K562 (cell line): Measurements from ENCODE around the gene PRR35. TPM values are rescaled to one million over a fixed set of nuclear protein-coding genes. Genes with fewer than 3 reads are reported as not detected.

Source experiments
- CTBP1 ChIP-seq: fragments of 450-650 bp; IDR thresholded peaks from 2 replicates; pipeline ENCODE4 v1.6.1; 2016; ENCODE audit warnings: borderline replicate concordance
- ELF1 ChIP-seq: fragments of 200-800 bp; sonication (Bioruptor generic); IDR thresholded peaks from 2 replicates; pipeline ENCODE4 v1.6.1; 2016; ENCODE audit warnings: missing genetic modification characterization, missing compliant biosample characterization
- ESRRA ChIP-seq: fragments of 450-650 bp; IDR thresholded peaks from 2 replicates; pipeline ENCODE4 v1.6.1; 2014; ENCODE audit warnings: low read depth, mild to moderate bottlenecking, moderate library complexity, borderline replicate concordance
- HDAC8 ChIP-seq: fragments of 450-650 bp; IDR thresholded peaks from 2 replicates; pipeline ENCODE4 v1.6.1; 2016; ENCODE audit warnings: mild to moderate bottlenecking, missing genetic modification characterization, moderate library complexity, missing compliant biosample characterization
- MEF2A ChIP-seq: IDR thresholded peaks from 2 replicates; pipeline ENCODE4 v1.6.1; 2011; ENCODE audit warnings: low read depth, mild to moderate bottlenecking, low read length, moderate library complexity; ENCODE audit not compliant: control insufficient read depth
- MEF2D ChIP-seq: conservative IDR thresholded peaks from 2 replicates; pipeline ENCODE4 v1.6.1; 2016; ENCODE audit warnings: low read depth, missing genetic modification characterization, missing compliant biosample characterization
- NR2C2 ChIP-seq, 2 experiments: fragments of 200-800 bp in 1 of 2; sonication (Bioruptor generic) in 1 of 2; sonication (generic) in 1 of 2; formaldehyde crosslinking in 1 of 2; IDR thresholded peaks; 2 replicates each; pipeline versions ENCODE4 v1.6.1 to v1.8.0; 2016 to 2022; ENCODE audit warnings: mild to moderate bottlenecking in 1 of 2, missing compliant biosample characterization in 1 of 2, missing genetic modification characterization in 1 of 2, missing genetic modification reagents in 1 of 2
- POLR2A ChIP-seq: fragments of 450-650 bp; conservative IDR thresholded peaks from 2 replicates; pipeline ENCODE4 v1.6.1; 2016
- POLR2AphosphoS5 ChIP-seq: IDR thresholded peaks from 2 replicates; pipeline ENCODE4 v1.6.1; 2011; ENCODE audit warnings: mild to moderate bottlenecking, low read depth, low read length, moderate library complexity; ENCODE audit not compliant: control insufficient read depth, insufficient read depth
- RBFOX2 ChIP-seq: fragments of 200-400 bp; formaldehyde crosslinking; IDR thresholded peaks from 2 replicates; pipeline ENCODE4 v1.6.1; 2017; ENCODE audit warnings: low read depth, mild to moderate bottlenecking, low read length, moderate library complexity
- RNF219 ChIP-seq: fragments of 250-450 bp; sonication (Bioruptor Pico); IDR thresholded peaks from 2 replicates; pipeline ENCODE4 v1.5.0; 2022; ENCODE audit warnings: mild to moderate bottlenecking
- TCF7L2 ChIP-seq: fragments of 150-350 bp; IDR thresholded peaks from 2 replicates; pipeline ENCODE4 v1.6.1; 2016; ENCODE audit warnings: low read depth, mild to moderate bottlenecking, low read length, moderate library complexity
- TRIM28 ChIP-seq: fragments of 450-650 bp; IDR thresholded peaks from 2 replicates; pipeline ENCODE4 v1.6.1; 2017
- ZEB2 ChIP-seq: fragments of 450-650 bp; IDR thresholded peaks from 2 replicates; pipeline ENCODE4 v1.6.1; 2016
- ZNF184 ChIP-seq: sonication (generic); formaldehyde crosslinking; IDR thresholded peaks from 2 replicates; pipeline ENCODE4 v1.5.0; 2020; ENCODE audit warnings: missing genetic modification reagents
- ZNF586 ChIP-seq: fragments of 450-650 bp; formaldehyde crosslinking; conservative IDR thresholded peaks from 2 replicates; pipeline ENCODE4 v1.4.0; 2020; ENCODE audit warnings: mild to moderate bottlenecking, moderate library complexity
- polyA plus RNA-seq, 8 experiments: library from polyadenylated mRNA; depleted of rRNA in 4 of 8; stranded (reverse) in 5 of 8; unstranded in 3 of 8; fragments of >200 nt; fragmentation: Nextera tagmentation in 2 of 8; fragmentation: Illumina TruSeq in 1 of 8; extraction: Ambion mirVana in 2 of 8; extraction: Trizol in 1 of 8; gene quantifications; 2 replicates each; pipeline versions ENCODE4 v1.2.1 to v1.2.3, GENCODE V29; 2011 to 2014; ENCODE audit warnings: inconsistent platforms in 1 of 8, missing spikeins in 1 of 8
- total RNA-seq, 7 experiments: library from RNA; depleted of rRNA in 6 of 7; stranded (reverse); fragments of >200 nt in 6 of 7; fragmentation: Illumina TruSeq in 2 of 7; extraction: Trizol in 2 of 7; gene quantifications; 2 replicates each; pipeline versions ENCODE4 v1.2.1 to v1.2.3, GENCODE V29; 2011 to 2021; ENCODE audit warnings: low replicate concordance in 1 of 7
- TF ChIP-seq, protein P1 (sequence below): sonication (generic); formaldehyde crosslinking; IDR thresholded peaks from 2 replicates; pipeline ENCODE4 v1.8.1; 2023; ENCODE audit warnings: mild to moderate bottlenecking, missing genetic modification reagents, moderate library complexity
- TF ChIP-seq, protein P2 (sequence below): sonication (generic); formaldehyde crosslinking; IDR thresholded peaks from 2 replicates; pipeline ENCODE4 v1.8.0; 2022; ENCODE audit warnings: mild to moderate bottlenecking, missing genetic modification reagents
- TF ChIP-seq, protein P3 (sequence below): fragments of 450-650 bp; formaldehyde crosslinking; IDR thresholded peaks from 2 replicates; pipeline ENCODE4 v1.4.0; 2020; ENCODE audit warnings: mild to moderate bottlenecking, moderate library complexity

PRR35 gene
- total and polyA plus RNA-seq, 9 of the 15 experiments (the other 6 are each of a cell fraction or from before 2014, with no cell fraction given), result 0.17 to 0.45 (median 0.21) TPM; not detected in 5

DNA sequence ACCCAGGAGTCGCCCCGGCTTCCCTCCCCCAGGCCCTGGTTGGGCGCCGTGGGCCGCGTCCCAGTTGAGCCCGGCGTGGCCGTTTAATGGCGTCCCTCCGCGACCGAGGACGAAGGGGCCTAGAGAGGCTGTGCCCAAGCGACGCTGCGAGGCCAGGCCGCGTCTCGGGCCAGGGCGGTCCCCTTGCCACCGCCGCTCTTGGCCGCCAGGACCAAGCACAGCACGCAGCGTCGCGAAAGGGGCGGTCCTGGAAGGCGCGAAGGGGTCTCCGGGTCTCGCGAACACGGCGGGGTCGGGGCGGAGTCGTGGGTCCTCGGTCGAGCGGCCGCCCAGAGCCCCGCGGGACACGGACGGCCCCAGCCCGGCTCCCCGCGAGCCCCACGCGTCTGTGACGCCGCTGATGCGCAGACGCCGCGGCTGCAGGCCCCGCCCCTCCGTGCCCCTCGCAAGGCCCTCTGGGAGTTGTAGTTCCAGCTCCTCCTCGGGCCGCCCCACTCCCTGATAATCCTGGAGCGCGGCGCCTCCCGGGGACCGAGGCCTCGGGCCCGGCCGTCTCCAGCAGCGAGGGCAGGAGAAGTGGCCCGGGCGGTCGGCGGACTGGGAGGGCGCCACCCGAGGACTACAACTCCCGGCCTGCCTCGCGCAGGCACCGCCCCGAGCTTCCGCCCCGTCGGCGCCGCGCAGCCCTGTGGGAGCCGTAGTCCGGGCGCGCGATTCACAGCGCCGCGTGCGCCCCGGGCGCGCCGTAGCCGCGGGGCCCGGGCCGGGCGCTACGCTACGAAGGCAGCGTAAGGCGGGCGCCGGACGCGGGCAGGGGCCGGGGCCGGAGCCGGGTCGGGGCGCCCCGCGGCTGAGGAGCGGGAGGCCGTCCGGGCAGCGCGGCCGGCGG lies 32.9 kb upstream of the PRR35 start, which contains the start of gene CAPN15 (continued):
- TF ChIP-seq HDAC8 (tag) (0 out of 2 replicates have a peak, but pooled peaks have one; percentile 68), TRIM28 (no peak), ELF1 (tag) (peak; percentile 94), ZEB2 (no peak), POLR2A (peak; percentile 70), ZNF586 (CRISPR knock-in tag) (no peak), MEF2D (tag) (no peak), ESRRA (peak; percentile 31; the same call in 1 of the 2 replicates), NR2C2 (CRISPR knock-in tag; IDR thresholded peaks at IDR 0.05) (no peak), NR2C2 (tag; IDR thresholded peaks at IDR 0.05) (peak; percentile 93), RNF219 (CRISPR knock-in tag) (no peak), TCF7L2 (no peak), CTBP1 (peak; percentile 67), RBFOX2 (peak; percentile 88), MEF2A (no peak), ZNF184 (no peak), POLR2AphosphoS5 (no peak)
- TF ChIP-seq, protein P1, sequence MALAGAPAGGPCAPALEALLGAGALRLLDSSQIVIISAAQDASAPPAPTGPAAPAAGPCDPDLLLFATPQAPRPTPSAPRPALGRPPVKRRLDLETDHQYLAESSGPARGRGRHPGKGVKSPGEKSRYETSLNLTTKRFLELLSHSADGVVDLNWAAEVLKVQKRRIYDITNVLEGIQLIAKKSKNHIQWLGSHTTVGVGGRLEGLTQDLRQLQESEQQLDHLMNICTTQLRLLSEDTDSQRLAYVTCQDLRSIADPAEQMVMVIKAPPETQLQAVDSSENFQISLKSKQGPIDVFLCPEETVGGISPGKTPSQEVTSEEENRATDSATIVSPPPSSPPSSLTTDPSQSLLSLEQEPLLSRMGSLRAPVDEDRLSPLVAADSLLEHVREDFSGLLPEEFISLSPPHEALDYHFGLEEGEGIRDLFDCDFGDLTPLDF (CRISPR knock-in tag), result no peak
- TF ChIP-seq, protein P2, sequence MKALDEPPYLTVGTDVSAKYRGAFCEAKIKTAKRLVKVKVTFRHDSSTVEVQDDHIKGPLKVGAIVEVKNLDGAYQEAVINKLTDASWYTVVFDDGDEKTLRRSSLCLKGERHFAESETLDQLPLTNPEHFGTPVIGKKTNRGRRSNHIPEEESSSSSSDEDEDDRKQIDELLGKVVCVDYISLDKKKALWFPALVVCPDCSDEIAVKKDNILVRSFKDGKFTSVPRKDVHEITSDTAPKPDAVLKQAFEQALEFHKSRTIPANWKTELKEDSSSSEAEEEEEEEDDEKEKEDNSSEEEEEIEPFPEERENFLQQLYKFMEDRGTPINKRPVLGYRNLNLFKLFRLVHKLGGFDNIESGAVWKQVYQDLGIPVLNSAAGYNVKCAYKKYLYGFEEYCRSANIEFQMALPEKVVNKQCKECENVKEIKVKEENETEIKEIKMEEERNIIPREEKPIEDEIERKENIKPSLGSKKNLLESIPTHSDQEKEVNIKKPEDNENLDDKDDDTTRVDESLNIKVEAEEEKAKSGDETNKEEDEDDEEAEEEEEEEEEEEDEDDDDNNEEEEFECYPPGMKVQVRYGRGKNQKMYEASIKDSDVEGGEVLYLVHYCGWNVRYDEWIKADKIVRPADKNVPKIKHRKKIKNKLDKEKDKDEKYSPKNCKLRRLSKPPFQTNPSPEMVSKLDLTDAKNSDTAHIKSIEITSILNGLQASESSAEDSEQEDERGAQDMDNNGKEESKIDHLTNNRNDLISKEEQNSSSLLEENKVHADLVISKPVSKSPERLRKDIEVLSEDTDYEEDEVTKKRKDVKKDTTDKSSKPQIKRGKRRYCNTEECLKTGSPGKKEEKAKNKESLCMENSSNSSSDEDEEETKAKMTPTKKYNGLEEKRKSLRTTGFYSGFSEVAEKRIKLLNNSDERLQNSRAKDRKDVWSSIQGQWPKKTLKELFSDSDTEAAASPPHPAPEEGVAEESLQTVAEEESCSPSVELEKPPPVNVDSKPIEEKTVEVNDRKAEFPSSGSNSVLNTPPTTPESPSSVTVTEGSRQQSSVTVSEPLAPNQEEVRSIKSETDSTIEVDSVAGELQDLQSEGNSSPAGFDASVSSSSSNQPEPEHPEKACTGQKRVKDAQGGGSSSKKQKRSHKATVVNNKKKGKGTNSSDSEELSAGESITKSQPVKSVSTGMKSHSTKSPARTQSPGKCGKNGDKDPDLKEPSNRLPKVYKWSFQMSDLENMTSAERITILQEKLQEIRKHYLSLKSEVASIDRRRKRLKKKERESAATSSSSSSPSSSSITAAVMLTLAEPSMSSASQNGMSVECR (CRISPR knock-in tag), result no peak; the same call in 1 of the 2 replicates
- TF ChIP-seq, protein P3, sequence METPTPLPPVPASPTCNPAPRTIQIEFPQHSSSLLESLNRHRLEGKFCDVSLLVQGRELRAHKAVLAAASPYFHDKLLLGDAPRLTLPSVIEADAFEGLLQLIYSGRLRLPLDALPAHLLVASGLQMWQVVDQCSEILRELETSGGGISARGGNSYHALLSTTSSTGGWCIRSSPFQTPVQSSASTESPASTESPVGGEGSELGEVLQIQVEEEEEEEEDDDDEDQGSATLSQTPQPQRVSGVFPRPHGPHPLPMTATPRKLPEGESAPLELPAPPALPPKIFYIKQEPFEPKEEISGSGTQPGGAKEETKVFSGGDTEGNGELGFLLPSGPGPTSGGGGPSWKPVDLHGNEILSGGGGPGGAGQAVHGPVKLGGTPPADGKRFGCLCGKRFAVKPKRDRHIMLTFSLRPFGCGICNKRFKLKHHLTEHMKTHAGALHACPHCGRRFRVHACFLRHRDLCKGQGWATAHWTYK (CRISPR knock-in tag), result peak; percentile 90
